DOHH2 (cell line): Measurements from ENCODE around the gene PRRC2A.

Experiments
- H3F3A ChIP-seq: fragments of 200-600 bp; sonication (generic), shearing (Covaris generic); 2 replicates; pipeline ENCODE4 v1.6.0; 2016; ENCODE audit warnings: antibody characterized with exemption, mild to moderate bottlenecking; ENCODE audit not compliant: control insufficient read depth, insufficient read depth
- H3K27ac ChIP-seq: fragments of 200-600 bp; sonication (generic); 2 replicates; pipeline ENCODE4 v1.5.1; 2014; ENCODE audit warnings: low read depth, mild to moderate bottlenecking, low read length, moderate library complexity
- H3K27me3 ChIP-seq: fragments of 200-600 bp; sonication (generic); 2 replicates; pipeline ENCODE4 v1.6.1; 2014; ENCODE audit warnings: mild to moderate bottlenecking, low read length, mixed read lengths; ENCODE audit not compliant: control insufficient read depth
- H3K36me3 ChIP-seq: fragments of 200-600 bp; sonication (generic); 2 replicates; pipeline ENCODE4 v1.6.1; 2014; ENCODE audit warnings: mild to moderate bottlenecking, low read length, moderate library complexity, mixed read lengths; ENCODE audit not compliant: control insufficient read depth
- H3K4me1 ChIP-seq: fragments of 200-600 bp; sonication (generic); 2 replicates; pipeline ENCODE4 v1.6.1; 2014; ENCODE audit warnings: mild to moderate bottlenecking, low read length, mixed read lengths; ENCODE audit not compliant: control insufficient read depth
- H3K4me2 ChIP-seq: fragments of 200-600 bp; sonication (generic); 2 replicates; pipeline ENCODE4 v1.6.0; 2014; ENCODE audit warnings: mild to moderate bottlenecking, low read length, moderate library complexity
- H3K4me3 ChIP-seq: fragments of 200-600 bp; sonication (generic); 2 replicates; pipeline ENCODE4 v1.5.1; 2014; ENCODE audit warnings: mild to moderate bottlenecking, low read length, mixed read lengths
- H3K79me2 ChIP-seq: fragments of 200-600 bp; sonication (generic); 2 replicates; pipeline ENCODE4 v1.6.1; 2014; ENCODE audit warnings: mild to moderate bottlenecking, low read length, mixed read lengths; ENCODE audit not compliant: control insufficient read depth
- H3K9me2 ChIP-seq: fragments of 200-600 bp; sonication (generic); replicated peaks from 2 replicates; pipeline ENCODE4 v1.6.1; 2014; ENCODE audit warnings: mild to moderate bottlenecking, low read length, mixed read lengths; ENCODE audit not compliant: control insufficient read depth
- H3K9me3 ChIP-seq: fragments of 200-600 bp; sonication (generic); 2 replicates; pipeline ENCODE4 v1.6.1; 2014; ENCODE audit warnings: antibody characterized with exemption, low read length, mixed read lengths; ENCODE audit not compliant: control insufficient read depth, insufficient read depth
- H4K20me1 ChIP-seq: fragments of 200-600 bp; sonication (generic); 2 replicates; pipeline ENCODE4 v1.6.0; 2014; ENCODE audit warnings: low read depth, mild to moderate bottlenecking, antibody characterized with exemption, low read length, moderate library complexity; ENCODE audit not compliant: control insufficient read depth, insufficient read depth
- EZH2phosphoT487 ChIP-seq: fragments of 200-600 bp; sonication (generic); IDR thresholded peaks from 2 replicates; pipeline ENCODE4 v1.6.1; 2017; ENCODE audit warnings: borderline replicate concordance, mild to moderate bottlenecking, antibody characterized with exemption, low read length, moderate library complexity, mixed read lengths
- TF ChIP-seq, protein P1 (sequence below): fragments of 200-600 bp; sonication (generic); IDR thresholded peaks from one replicate; pipeline ENCODE4 v1.5.1; 2014; ENCODE audit warnings: antibody characterized with exemption, mild to moderate bottlenecking, low read depth, low read length; ENCODE audit not compliant: poor library complexity, severe bottlenecking

The PRRC2A gene

DNA sequence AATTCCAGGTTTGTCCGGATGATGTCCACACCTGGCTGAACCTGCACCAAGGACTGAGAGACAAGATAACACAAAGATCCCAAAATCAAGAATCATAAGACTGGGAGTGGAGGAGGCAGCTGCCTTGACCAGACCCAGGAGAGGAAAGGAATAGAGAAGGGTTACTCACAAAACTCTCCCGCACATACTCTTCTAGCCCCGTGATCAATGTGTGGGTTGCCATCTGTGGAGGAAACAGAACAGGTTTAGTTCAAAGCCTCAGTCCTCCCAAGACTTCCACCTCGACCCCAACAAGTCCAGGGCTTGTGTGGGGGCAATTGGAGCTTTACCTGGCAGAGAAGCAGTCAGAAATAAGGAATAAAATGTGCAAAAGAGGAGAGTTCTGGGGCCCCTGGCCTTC, 20.9 kb downstream of the PRRC2A start:
- no peaks in the 10 kb centered on the region for H4K20me1 ChIP-seq
- H3K27me3 ChIP-seq, result no peaks in the 10 kb centered on the region
- no peak for TF ChIP-seq EZH2phosphoT487
- TF ChIP-seq, protein P1, sequence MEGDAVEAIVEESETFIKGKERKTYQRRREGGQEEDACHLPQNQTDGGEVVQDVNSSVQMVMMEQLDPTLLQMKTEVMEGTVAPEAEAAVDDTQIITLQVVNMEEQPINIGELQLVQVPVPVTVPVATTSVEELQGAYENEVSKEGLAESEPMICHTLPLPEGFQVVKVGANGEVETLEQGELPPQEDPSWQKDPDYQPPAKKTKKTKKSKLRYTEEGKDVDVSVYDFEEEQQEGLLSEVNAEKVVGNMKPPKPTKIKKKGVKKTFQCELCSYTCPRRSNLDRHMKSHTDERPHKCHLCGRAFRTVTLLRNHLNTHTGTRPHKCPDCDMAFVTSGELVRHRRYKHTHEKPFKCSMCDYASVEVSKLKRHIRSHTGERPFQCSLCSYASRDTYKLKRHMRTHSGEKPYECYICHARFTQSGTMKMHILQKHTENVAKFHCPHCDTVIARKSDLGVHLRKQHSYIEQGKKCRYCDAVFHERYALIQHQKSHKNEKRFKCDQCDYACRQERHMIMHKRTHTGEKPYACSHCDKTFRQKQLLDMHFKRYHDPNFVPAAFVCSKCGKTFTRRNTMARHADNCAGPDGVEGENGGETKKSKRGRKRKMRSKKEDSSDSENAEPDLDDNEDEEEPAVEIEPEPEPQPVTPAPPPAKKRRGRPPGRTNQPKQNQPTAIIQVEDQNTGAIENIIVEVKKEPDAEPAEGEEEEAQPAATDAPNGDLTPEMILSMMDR, result no peak

GRCh38 chr6:31642798-31643570, 22.5 kb downstream of the PRRC2A start:
- Histone ChIP-seq H3K79me2 (no peaks in the 10 kb centered on the region), H3K9me2 (no peaks in the 10 kb centered on the region), H3K4me1 (no peaks in the 10 kb centered on the region), H4K20me1 (no peaks in the 10 kb centered on the region), H3K4me3 (no peak overlapping the region), H3F3A (peaks cover 23% of the 10 kb centered on the region), H3K9me3 (no peaks in the 10 kb centered on the region), H3K36me3 (peaks cover 87% of the 10 kb centered on the region), H3K27me3 (no peaks in the 10 kb centered on the region), H3K4me2 (no peak overlapping the region), H3K27ac (no peak overlapping the region)
- TF ChIP-seq, protein P1, result no peak
- no peak for TF ChIP-seq EZH2phosphoT487

More for the DNA sequence above, 20.9 kb downstream of the PRRC2A start:
- H3K79me2 ChIP-seq, result no peaks in the 10 kb centered on the region
- peaks cover 91% of the 10 kb centered on the region for H3K36me3 ChIP-seq
- H3K4me1 ChIP-seq, result no peaks in the 10 kb centered on the region
- no peak overlapping the region for H3K4me2 ChIP-seq
- no peaks in the 10 kb centered on the region for H3K9me3 ChIP-seq
- peaks cover 35% of the 10 kb centered on the region for H3F3A ChIP-seq
- H3K4me3 ChIP-seq, result no peak overlapping the region
- H3K27ac ChIP-seq, result no peak overlapping the region
- no peaks in the 10 kb centered on the region for H3K9me2 ChIP-seq

GRCh38 chr6:31643818-31644454, 23.4 kb downstream of the PRRC2A start:
- H3K36me3 ChIP-seq, result peaks cover 89% of the 10 kb centered on the region
- no peak overlapping the region for H3K27ac ChIP-seq
- no peaks in the 10 kb centered on the region for H3K4me1 ChIP-seq
- H3K4me3 ChIP-seq, result no peak overlapping the region
- no peak overlapping the region for H3K4me2 ChIP-seq
- no peaks in the 10 kb centered on the region for H3K27me3 ChIP-seq
- H3F3A ChIP-seq, result peaks cover 14% of the 10 kb centered on the region; the same call in 1 of the 2 replicates
- TF ChIP-seq, protein P1, result no peak
- no peak for TF ChIP-seq EZH2phosphoT487
- H4K20me1 ChIP-seq, result no peaks in the 10 kb centered on the region
- peaks cover 6% of the 10 kb centered on the region for H3K79me2 ChIP-seq
- no peaks in the 10 kb centered on the region for H3K9me2 ChIP-seq
- H3K9me3 ChIP-seq, result no peaks in the 10 kb centered on the region
